ENCODE results near the gene TBC1D22A.

Gene TBC1D22A

DNA sequence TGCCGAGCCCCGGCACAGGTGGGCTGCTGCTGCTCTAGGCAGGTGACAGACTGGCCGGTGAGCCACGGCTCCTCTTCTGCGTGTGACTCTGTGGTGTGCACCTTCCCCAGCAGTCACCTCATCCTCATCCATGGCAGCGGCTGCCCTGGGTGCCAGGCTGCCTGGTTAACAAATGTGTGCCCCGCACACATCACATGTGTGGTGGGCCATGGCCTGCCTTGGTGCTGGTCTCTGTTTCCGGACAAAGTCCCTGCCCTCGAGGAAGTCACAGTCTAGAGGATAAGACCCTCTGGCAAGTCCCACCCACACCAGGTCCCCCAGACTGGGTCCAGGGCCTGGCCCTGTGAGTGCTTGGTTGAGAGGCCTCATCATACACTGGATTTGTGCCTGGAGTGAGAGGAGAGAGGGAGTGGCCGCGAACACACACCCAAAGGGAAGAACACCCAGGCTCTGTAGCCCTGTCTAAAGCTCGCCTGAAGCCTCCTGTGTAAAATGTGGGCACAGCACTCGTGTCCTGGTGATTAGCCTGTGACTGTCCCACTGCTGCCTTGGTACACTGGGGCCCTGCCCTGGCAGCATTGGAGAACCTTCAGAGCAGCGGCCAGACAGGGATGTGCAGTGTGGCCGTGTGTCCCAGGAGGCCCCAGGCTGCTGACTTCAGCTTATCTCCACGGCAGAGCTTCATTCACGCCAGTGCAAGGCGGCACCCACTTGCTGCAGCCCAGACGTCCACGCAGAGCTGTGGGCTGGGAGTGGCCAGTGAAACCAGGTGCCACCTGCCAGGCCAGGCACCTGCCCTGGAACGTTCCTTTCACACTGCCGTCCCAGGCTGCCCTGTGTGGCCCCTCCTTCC is 269.9 kb downstream of the TBC1D22A start:
- Histone ChIP-seq H3K4me3 (ENCODE audit: low read length) (no peak overlapping the region), H3K4me1 (ENCODE audit: control insufficient read depth, insufficient read depth, low read length) (no peaks in the 10 kb centered on the region), H3K9ac (ENCODE audit: low read depth, low read length) (no peak overlapping the region), H3K4me2 (ENCODE audit: low read length) (no peak overlapping the region), H3K27me3 (ENCODE audit: control insufficient read depth, insufficient read depth, low read length) (no peaks in the 10 kb centered on the region), H3K36me3 (ENCODE audit: insufficient read depth, low read length) (no peaks in the 10 kb centered on the region), H3K9me3 (replicated peaks; ENCODE audit: low read length) (no peaks in the 10 kb centered on the region)

DNA sequence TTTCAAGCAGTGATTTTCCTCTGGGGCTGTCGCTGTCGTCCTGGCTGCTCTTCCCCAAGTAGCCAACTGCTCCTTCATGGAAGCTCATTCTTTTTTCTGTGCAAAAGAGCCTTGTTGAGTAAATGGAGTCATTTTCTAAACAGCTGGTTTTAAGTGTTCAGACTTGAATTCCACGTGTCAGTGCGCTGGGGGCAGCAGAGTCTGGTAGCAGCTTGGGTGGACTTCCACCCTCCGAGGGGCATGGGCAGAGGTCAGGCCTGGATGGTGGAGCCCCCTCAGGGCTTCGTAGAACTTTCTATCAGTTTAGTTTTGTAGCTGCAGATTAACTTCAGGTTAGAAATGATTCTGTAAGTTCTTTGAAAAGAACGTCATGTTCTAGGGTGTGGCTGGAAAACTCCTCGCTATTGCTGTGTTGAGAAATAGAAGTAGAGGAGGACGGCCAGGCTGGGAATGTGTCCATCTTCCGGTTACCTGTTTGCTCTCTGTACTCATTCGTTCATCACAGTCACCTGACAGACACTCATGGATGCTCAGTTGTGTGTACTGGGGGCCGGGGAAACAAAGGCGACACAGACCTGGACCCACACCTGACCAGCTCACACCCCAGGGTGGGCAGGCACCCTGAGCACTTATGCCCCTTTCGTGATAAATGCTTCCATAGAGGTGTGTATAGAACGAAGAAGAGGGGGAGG is 270.7 kb downstream of the TBC1D22A start:
- no peaks in the 10 kb centered on the region for H3K27me3 ChIP-seq (ENCODE audit: control insufficient read depth, insufficient read depth, low read length)
- H3K36me3 ChIP-seq (ENCODE audit: insufficient read depth, low read length) = no peaks in the 10 kb centered on the region
- no peaks in the 10 kb centered on the region for H3K4me1 ChIP-seq (ENCODE audit: control insufficient read depth, insufficient read depth, low read length)
- no peak overlapping the region for H3K9ac ChIP-seq (ENCODE audit: low read depth, low read length)
- no peaks in the 10 kb centered on the region for H3K9me3 ChIP-seq (replicated peaks; ENCODE audit: low read length)
- H3K4me2 ChIP-seq (ENCODE audit: low read length) = no peak overlapping the region
- no peak overlapping the region for H3K4me3 ChIP-seq (ENCODE audit: low read length)

DNA sequence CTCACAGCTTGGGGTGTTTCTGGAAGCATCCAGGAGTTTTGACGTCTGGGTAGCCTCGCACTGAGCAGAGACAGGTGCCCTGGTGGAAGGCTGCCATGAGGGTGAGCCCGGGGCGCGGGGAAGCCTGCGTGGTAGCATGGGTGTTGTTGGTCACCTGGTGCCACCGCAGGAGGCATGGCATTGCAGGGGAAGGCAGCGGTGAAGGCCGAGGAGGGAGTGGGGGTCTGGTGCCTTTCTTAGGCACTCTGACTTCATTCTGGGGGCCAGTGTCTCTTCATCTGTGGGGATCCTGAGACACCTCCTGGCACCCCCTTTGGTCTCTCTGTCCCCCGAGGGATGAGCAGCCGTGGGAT is 271.2 kb downstream of the TBC1D22A start:
- no peaks in the 10 kb centered on the region for H3K9me3 ChIP-seq (replicated peaks; ENCODE audit: low read length)
- no peaks in the 10 kb centered on the region for H3K27me3 ChIP-seq (ENCODE audit: control insufficient read depth, insufficient read depth, low read length)
- no peaks in the 10 kb centered on the region for H3K4me1 ChIP-seq (ENCODE audit: control insufficient read depth, insufficient read depth, low read length)

DNA sequence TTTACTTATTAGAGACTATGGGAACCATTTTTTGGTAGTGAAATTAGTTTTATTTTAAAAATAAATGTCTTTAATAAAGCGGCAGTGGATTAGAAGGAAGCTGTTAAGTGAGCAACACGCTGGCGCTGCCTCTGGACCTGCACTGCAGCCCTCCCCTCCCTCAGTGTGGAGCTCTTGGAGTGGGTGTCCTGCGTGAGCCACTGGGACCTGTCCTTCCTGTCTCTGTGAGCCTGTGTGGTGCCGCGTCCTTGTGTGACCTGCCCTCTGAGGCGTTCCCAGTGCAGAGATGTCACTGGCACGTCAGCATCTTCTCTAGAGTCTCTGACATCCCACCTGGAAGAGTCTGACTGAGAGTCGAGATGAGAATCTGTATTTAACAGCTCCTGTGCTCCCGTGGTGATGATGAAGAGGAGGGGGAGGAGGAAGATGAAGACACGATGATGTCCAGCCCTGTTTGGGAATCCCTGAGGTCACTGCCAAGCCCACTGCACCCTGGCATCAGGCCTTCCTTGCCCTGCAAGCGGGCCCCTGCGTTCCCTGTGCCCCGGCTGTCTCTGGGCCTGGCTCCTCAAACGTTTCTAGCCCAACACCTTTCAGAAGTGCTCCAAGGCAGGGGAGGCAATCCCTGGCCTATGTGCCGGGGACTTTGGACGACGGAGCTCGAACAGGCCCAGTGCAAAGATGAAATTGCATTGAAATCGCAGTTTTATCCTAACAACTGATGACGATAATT is 271.8 kb downstream of the TBC1D22A start:
- no peaks in the 10 kb centered on the region for H3K27me3 ChIP-seq (ENCODE audit: control insufficient read depth, insufficient read depth, low read length)

More for the DNA sequence above, 271.2 kb downstream of the TBC1D22A start:
- Histone ChIP-seq H3K4me2 (ENCODE audit: low read length) (no peak overlapping the region), H3K9ac (ENCODE audit: low read depth, low read length) (no peak overlapping the region), H3K4me3 (ENCODE audit: low read length) (no peak overlapping the region), H3K36me3 (ENCODE audit: insufficient read depth, low read length) (no peaks in the 10 kb centered on the region)

DNA sequence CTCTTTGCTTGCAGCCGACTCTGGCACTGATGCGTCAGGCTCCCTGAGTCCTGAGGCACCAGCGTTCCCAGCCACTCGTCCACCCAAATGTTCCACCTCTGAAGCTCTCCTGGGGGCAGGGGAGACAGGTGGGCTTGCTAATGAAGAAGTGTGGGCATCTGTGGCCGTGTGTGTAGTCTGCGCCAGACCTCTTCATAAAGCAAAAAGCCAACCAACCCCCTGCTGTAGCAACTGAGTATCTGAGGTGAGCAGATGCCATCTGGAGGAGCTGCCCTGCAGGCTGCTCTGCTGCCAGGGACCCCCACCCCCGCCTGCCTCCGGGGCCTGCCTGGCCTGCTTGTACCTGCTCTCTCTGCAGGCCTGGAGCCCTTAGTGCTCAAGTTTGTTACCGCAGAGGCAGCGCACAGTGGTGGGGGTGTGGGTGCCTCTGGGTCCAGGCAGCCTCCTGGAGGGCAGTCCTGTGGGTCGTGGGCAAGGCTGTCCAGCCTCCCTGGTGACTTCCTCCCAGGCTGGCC is 272.5 kb downstream of the TBC1D22A start:
- no peak overlapping the region for H3K4me2 ChIP-seq (ENCODE audit: low read length)
- H3K9me3 ChIP-seq (replicated peaks; ENCODE audit: low read length) = no peaks in the 10 kb centered on the region
- H3K9ac ChIP-seq (ENCODE audit: low read depth, low read length) = no peak overlapping the region
- no peaks in the 10 kb centered on the region for H3K36me3 ChIP-seq (ENCODE audit: insufficient read depth, low read length)
- H3K27me3 ChIP-seq (ENCODE audit: control insufficient read depth, insufficient read depth, low read length) = no peaks in the 10 kb centered on the region
- no peaks in the 10 kb centered on the region for H3K4me1 ChIP-seq (ENCODE audit: control insufficient read depth, insufficient read depth, low read length)
- no peak overlapping the region for H3K4me3 ChIP-seq (ENCODE audit: low read length)

More for the DNA sequence above, 271.8 kb downstream of the TBC1D22A start:
- Histone ChIP-seq H3K4me3 (ENCODE audit: low read length) (no peak overlapping the region), H3K4me2 (ENCODE audit: low read length) (no peak overlapping the region), H3K9me3 (replicated peaks; ENCODE audit: low read length) (no peaks in the 10 kb centered on the region), H3K36me3 (ENCODE audit: insufficient read depth, low read length) (no peaks in the 10 kb centered on the region), H3K4me1 (ENCODE audit: control insufficient read depth, insufficient read depth, low read length) (no peaks in the 10 kb centered on the region), H3K9ac (ENCODE audit: low read depth, low read length) (no peak overlapping the region)

DNA sequence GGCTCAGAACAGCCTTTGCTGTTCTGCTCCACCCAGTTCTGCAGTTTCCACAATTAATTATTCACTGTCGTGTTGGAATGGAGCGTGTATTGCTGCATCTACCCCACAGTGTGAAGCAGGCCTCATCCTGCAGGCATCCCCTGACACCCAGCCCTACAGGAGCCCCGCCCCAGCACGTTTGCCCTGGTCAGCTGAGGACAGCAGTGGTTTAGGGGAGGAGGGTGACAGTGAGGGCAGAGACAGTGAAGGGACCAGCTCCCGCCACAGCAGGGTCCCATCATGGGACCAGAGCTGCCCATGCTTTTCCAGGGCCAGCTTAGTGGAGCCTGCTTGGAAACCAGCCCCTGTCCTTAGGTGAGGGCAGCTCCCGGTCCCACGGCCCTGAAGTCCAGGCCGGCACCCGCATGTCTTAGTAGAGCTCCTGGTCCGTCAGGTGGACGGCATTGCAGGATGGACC is 273.0 kb downstream of the TBC1D22A start:
- no peak overlapping the region for H3K9ac ChIP-seq (ENCODE audit: low read depth, low read length)
- no peaks in the 10 kb centered on the region for H3K36me3 ChIP-seq (ENCODE audit: insufficient read depth, low read length)
- H3K4me1 ChIP-seq (ENCODE audit: control insufficient read depth, insufficient read depth, low read length) = no peaks in the 10 kb centered on the region

DNA sequence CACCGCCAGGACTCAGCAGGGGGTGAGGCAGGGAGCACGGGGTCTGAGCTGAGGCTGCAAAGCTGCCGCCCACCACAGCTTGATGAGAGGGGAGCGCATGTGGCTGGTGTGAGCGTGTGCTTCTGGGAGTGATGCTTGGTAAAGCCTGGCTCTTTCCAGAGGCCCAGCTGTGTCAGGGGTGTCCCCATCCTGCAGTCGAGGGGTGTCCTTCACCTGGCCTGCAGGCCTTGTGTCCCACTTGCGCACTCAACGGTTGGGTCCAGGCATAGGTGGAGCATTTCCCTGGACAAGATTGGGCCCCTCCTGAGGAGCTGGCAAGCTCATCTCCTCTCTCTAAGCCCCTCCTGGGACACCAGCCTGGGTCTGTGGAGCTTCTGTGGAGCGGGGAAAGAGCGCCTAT is 273.9 kb downstream of the TBC1D22A start:
- Histone ChIP-seq H3K4me1 (ENCODE audit: control insufficient read depth, insufficient read depth, low read length) (no peaks in the 10 kb centered on the region), H3K9ac (ENCODE audit: low read depth, low read length) (no peak overlapping the region), H3K4me3 (ENCODE audit: low read length) (no peak overlapping the region), H3K36me3 (ENCODE audit: insufficient read depth, low read length) (no peaks in the 10 kb centered on the region), H3K4me2 (ENCODE audit: low read length) (no peak overlapping the region), H3K27me3 (ENCODE audit: control insufficient read depth, insufficient read depth, low read length) (no peaks in the 10 kb centered on the region), H3K9me3 (replicated peaks; ENCODE audit: low read length) (no peaks in the 10 kb centered on the region)

More for the DNA sequence above, 273.0 kb downstream of the TBC1D22A start:
- Histone ChIP-seq H3K4me3 (ENCODE audit: low read length) (no peak overlapping the region), H3K27me3 (ENCODE audit: control insufficient read depth, insufficient read depth, low read length) (no peaks in the 10 kb centered on the region), H3K9me3 (replicated peaks; ENCODE audit: low read length) (no peaks in the 10 kb centered on the region), H3K4me2 (ENCODE audit: low read length) (no peak overlapping the region)

DNA sequence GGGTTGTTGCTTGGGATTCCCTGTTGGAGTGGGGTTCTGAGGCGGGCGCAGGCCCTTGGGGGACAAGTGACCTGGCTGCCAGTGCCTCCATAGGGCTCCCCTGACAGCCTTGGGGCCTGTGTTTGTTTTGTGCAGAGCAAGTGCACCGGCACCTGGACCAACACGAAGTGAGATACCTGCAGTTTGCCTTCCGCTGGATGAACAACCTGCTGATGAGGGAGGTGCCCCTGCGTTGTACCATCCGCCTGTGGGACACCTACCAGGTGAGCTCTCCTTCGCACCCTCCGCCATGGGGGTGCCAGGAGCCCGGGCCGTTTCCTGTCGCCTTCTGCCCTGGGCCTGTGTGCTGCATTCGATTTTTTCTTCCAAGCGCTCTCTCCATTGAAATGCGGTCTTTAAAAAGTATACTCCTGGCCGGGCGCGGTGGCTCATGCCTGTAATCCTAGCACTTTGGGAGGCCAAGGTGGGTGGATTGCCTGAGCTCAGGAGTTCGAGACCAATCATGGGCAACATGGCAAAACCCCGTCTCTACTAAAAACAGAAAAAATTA is 274.6 kb downstream of the TBC1D22A start:
- H3K4me1 ChIP-seq (ENCODE audit: control insufficient read depth, insufficient read depth, low read length) = no peaks in the 10 kb centered on the region

DNA sequence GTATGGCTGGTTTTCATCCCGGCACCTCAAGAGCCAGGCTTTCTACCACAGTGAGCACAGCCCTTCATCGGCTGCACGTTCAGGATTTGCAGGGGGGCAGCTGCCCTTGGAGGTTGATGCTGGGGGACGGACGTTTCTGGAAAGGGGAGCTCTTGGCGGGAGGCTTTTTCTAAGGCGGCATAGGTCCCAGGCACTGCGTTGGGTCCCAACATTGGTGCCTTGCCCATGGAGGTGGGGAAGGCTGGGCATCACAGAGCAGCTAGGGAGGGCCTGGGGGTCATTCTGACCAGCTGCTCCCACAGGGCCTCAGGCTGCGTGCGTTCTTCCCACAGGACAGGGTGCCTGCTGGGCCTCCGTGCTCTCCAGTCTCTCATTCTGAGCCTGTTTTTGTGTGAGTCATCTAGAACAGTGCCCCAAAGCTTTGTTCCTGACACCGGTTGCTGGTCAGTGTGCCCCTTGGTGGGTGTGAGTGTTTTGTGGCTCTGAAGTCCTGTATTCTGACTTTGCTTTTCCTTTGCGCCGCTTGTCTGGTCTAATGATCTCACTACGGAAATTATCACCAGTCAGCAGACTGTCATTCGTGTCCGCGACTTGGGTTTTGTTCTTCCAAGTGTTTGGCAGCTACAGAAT is 275.9 kb downstream of the TBC1D22A start:
- Histone ChIP-seq H3K27me3 (ENCODE audit: control insufficient read depth, insufficient read depth, low read length) (no peaks in the 10 kb centered on the region), H3K4me2 (ENCODE audit: low read length) (no peak overlapping the region), H3K36me3 (ENCODE audit: insufficient read depth, low read length) (no peaks in the 10 kb centered on the region), H3K9ac (ENCODE audit: low read depth, low read length) (no peak overlapping the region), H3K4me1 (ENCODE audit: control insufficient read depth, insufficient read depth, low read length) (no peaks in the 10 kb centered on the region), H3K4me3 (ENCODE audit: low read length) (no peak overlapping the region), H3K9me3 (replicated peaks; ENCODE audit: low read length) (no peaks in the 10 kb centered on the region)

More for the DNA sequence above, 274.6 kb downstream of the TBC1D22A start:
- no peaks in the 10 kb centered on the region for H3K27me3 ChIP-seq (ENCODE audit: control insufficient read depth, insufficient read depth, low read length)
- H3K4me2 ChIP-seq (ENCODE audit: low read length) = no peak overlapping the region
- no peaks in the 10 kb centered on the region for H3K36me3 ChIP-seq (ENCODE audit: insufficient read depth, low read length)
- H3K9ac ChIP-seq (ENCODE audit: low read depth, low read length) = no peak overlapping the region
- no peaks in the 10 kb centered on the region for H3K9me3 ChIP-seq (replicated peaks; ENCODE audit: low read length)
- H3K4me3 ChIP-seq (ENCODE audit: low read length) = no peak overlapping the region

DNA sequence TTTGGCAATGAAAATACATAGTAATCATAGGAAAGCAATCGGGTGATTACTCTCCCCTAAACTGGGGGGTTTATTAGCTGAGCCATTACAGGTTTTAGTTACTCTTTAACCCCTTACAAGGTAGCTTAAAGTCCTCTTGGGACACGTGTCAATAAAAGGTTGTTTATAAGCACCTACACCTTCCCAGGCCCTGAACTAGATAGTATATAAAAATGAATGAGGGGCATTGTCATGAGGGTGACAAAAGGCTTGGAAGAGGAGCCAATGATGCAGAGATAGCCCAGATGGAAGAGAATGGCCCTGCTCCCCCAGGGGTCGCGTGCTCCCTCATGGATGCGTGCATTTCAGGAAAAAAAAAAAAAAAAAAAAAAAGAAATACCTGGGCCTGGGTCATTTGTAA is 276.9 kb downstream of the TBC1D22A start:
- H3K36me3 ChIP-seq (ENCODE audit: insufficient read depth, low read length) = no peaks in the 10 kb centered on the region
- no peaks in the 10 kb centered on the region for H3K27me3 ChIP-seq (ENCODE audit: control insufficient read depth, insufficient read depth, low read length)
- peaks cover 2% of the 10 kb centered on the region for H3K4me1 ChIP-seq (ENCODE audit: control insufficient read depth, insufficient read depth, low read length)
- no peak overlapping the region for H3K9ac ChIP-seq (ENCODE audit: low read depth, low read length)
- no peak overlapping the region for H3K4me3 ChIP-seq (ENCODE audit: low read length)
- no peaks in the 10 kb centered on the region for H3K9me3 ChIP-seq (replicated peaks; ENCODE audit: low read length)
- no peak overlapping the region for H3K4me2 ChIP-seq (ENCODE audit: low read length)
